A673 (cell line): ENCODE data around the gene MARK1. TPM values are rescaled to one million over a fixed set of nuclear protein-coding genes. Genes with fewer than 3 reads are reported as not detected.

Source experiments
- Bru-seq: library from RNA; stranded (reverse); fragments of 400-500 nt; gene quantifications from one replicate; lab custom pipeline; 2021; lab: Mats Ljungman, UMichigan
- BruChase-seq, 2 experiments: library from RNA; stranded (reverse); fragments of 400-500 nt; gene quantifications; one replicate each; lab custom pipeline; 2021; lab: Mats Ljungman, UMichigan
- BruUV-seq: library from RNA; stranded (reverse); fragments of 400-500 nt; replicated peaks from 2 replicates; lab custom pipeline; 2021; lab: Mats Ljungman, UMichigan
- CTCF ChIA-PET: fragments of 300-600 bp; sonication (Branson Sonifier 250); formaldehyde crosslinking; loops from one replicate; lab custom pipeline; 2022; ENCODE audit warnings: antibody characterized with exemption; lab: Charles Lee
- POLR2A ChIA-PET: fragments of 300-600 bp; sonication (Branson Sonifier 250); formaldehyde crosslinking; loops from one replicate; lab custom pipeline; 2022; ENCODE audit warnings: antibody characterized with exemption; ENCODE audit not compliant: low non-redundant PET; lab: Charles Lee
- DNase-seq: peaks from one replicate; pipeline ENCODE4 v3.0.0-alpha.2; 2015; ENCODE audit warnings: low spot score
- H3K27ac ChIP-seq: fragments of 200-600 bp; sonication (generic); 2 replicates; pipeline ENCODE4 v1.5.1; 2016; ENCODE audit warnings: mixed run types, low read depth, mild to moderate bottlenecking, mixed read lengths, antibody characterized with exemption, low read length; ENCODE audit not compliant: poor library complexity, severe bottlenecking
- H3K27me3 ChIP-seq: fragments of 200-600 bp; sonication (generic); replicated peaks from 2 replicates; pipeline ENCODE4 v1.6.1; 2017; ENCODE audit warnings: mixed run types, low read depth, mild to moderate bottlenecking, mixed read lengths, antibody characterized with exemption, low read length; ENCODE audit not compliant: insufficient read depth, poor library complexity
- H3K36me3 ChIP-seq: fragments of 200-600 bp; sonication (generic); 2 replicates; pipeline ENCODE4 v1.6.1; 2016; ENCODE audit warnings: mixed run types, mild to moderate bottlenecking, mixed read lengths, antibody characterized with exemption, low read length; ENCODE audit not compliant: insufficient read depth, poor library complexity, severe bottlenecking
- H3K4me1 ChIP-seq: fragments of 200-600 bp; sonication (generic); 2 replicates; pipeline ENCODE4 v1.6.1; 2017; ENCODE audit warnings: mixed run types, mild to moderate bottlenecking, mixed read lengths, antibody characterized with exemption, low read length; ENCODE audit not compliant: insufficient read depth, poor library complexity, severe bottlenecking
- H3K4me3 ChIP-seq: fragments of 200-600 bp; sonication (generic); 2 replicates; pipeline ENCODE4 v1.5.1; 2016; ENCODE audit warnings: low read depth, mixed run types, mild to moderate bottlenecking, mixed read lengths, low read length; ENCODE audit not compliant: poor library complexity, severe bottlenecking
- H3K9me3 ChIP-seq: fragments of 200-600 bp; sonication (generic); 2 replicates; pipeline ENCODE4 v1.6.1; 2016; ENCODE audit warnings: mixed run types, low read depth, mild to moderate bottlenecking, mixed read lengths, antibody characterized with exemption, low read length; ENCODE audit not compliant: poor library complexity, severe bottlenecking
- CTCF ChIP-seq: fragments of 300-800, 200-600 bp; sonication (generic); conservative IDR thresholded peaks from 2 replicates; pipeline ENCODE4 v1.5.1; 2017; ENCODE audit warnings: low read depth, mild to moderate bottlenecking, antibody characterized with exemption, low read length, moderate library complexity, mixed read lengths
- EZH2 ChIP-seq: fragments of 200-600 bp; sonication (generic); IDR thresholded peaks from 2 replicates; pipeline ENCODE4 v1.6.1; 2017; ENCODE audit warnings: borderline replicate concordance, low read depth, mild to moderate bottlenecking, mixed read lengths, antibody characterized with exemption, low read length; ENCODE audit not compliant: poor library complexity, severe bottlenecking
- intact Hi-C: fragments of 100-400 bp; cut with micrococcal nuclease; formaldehyde crosslinking; loops from one replicate; pipeline ENCODE4 v1.10.0; 2022; ENCODE audit not compliant: unreplicated experiment
- long read RNA-seq: library from polyadenylated mRNA; stranded (forward); transcript quantifications from one replicate; pipeline ENCODE4 v2.0.0, GENCODE V29; 2022
- total RNA-seq: library from RNA; stranded (reverse); gene quantifications from 2 replicates; pipeline ENCODE4 v1.2.3, GENCODE V29; 2021

Gene MARK1
- total RNA-seq (5.1 and 6.9 TPM in 2 replicates), Bru-seq, nascent RNA (percentile 60 among the genes with signal in this experiment), BruChase-seq, experiment 1, labeled RNA remaining after a 2-hour chase (percentile 58 among the genes with signal in this experiment), BruChase-seq, experiment 2, labeled RNA remaining after a 6-hour chase (percentile 44 among the genes with signal in this experiment)
- long read RNA-seq, full-length matches to known transcripts, result 3 of 8 reads
- long read RNA-seq, partial matches to known transcripts, result 2 of 8 reads
- long read RNA-seq, other reads (novel, unspliced or antisense), result 3 of 8 reads

DNA sequence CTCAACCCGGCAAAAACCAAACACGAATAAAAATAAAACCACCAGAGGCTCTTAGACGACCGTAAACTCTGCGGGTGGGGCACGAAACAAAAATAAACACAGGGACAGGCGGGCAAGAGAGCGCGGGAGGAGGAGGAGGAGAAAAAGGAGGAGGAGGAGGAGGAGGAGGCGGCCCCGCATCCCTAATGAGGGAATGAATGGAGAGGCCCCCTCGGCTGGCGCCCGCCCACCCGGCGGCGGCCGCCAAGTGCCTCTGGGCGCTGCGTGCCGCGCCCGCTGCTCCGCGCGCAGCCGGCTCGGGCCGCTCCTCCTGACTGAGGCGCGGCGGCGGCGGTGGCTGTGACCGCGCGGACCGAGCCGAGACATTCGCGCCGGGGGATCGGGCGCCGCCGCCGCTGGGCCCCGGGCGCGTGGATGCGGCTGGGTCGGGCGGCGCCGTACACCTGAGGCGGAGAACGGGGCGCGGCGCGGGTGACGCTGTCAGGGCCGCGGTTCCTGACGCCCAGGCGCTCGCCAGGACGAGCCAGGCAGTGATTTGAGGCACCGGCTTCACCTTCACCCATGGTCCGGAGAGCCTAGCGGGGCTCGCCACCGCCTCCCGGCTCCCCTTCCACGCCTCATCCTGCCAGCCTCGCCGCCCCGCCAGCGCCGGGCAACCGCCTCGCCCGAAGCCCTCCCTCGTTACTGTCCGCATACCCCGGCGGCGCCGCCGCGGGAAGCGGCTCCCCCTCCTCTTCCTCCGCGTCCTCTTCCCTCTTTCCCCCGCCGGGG lies at the start of gene MARK1:
MARK1 (plus strand) TSS at position 229 of the 771 bp plus-strand sequence. CDS start 687 bp downstream, outside the sequence.
- Histone ChIP-seq H3K27me3 (peaks cover 93% of the 10 kb centered on the region), H3K36me3 (no peaks in the 10 kb centered on the region), H3K9me3 (no peaks in the 10 kb centered on the region), H3K4me1 (peaks cover 4% of the 10 kb centered on the region), H3K27ac (no peak within 1 kb of the TSS), H3K4me3 (peak within 1 kb of the TSS; percentile 54)
- no TSS peak for BruUV-seq
- CTCF ChIA-PET, result no interaction called here
- POLR2A ChIA-PET, result no interaction called here
- DNase-seq, result peak; percentile 62
- intact Hi-C loops, result loop anchor here (5.0 kb wide), 2 partner anchors 106 to 231 kb away; no protein-coding TSS in a partner anchor
- TF ChIP-seq CTCF (no peak), EZH2 (no peak)

DNA sequence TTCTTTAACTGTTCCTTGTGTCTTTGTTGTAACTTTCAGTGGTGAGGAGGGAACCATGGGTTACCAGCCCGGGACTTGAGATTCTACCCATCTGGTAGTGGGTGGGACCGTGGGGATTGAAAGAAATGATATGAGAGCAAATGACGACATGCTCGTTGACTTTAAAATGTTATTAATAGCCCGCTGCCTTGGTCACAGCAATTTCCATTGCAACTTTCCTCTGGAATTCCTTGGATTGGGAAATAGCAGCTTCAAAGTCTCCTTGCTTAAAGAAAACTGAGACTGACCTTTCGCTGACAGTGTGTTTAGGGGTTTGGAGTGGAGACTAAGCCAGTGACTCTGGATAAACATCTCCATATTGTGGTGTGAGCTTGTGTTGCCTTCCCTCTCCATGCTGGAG lies 44.2 kb upstream of the MARK1 start:
- ChIA-PET POLR2A (no interaction called here), CTCF (no interaction called here)
- intact Hi-C loops, result no loop called here
- H3K27ac ChIP-seq, result no peak overlapping the region
- H3K4me1 ChIP-seq, result no peaks in the 10 kb centered on the region
- no peak overlapping the region for H3K4me3 ChIP-seq
- BruUV-seq, result no TSS peak
- no peaks in the 10 kb centered on the region for H3K36me3 ChIP-seq
- H3K27me3 ChIP-seq, result no peaks in the 10 kb centered on the region
- no peak for TF ChIP-seq EZH2
- TF ChIP-seq CTCF, result no peak
- no peak for DNase-seq
- H3K9me3 ChIP-seq, result no peaks in the 10 kb centered on the region

DNA sequence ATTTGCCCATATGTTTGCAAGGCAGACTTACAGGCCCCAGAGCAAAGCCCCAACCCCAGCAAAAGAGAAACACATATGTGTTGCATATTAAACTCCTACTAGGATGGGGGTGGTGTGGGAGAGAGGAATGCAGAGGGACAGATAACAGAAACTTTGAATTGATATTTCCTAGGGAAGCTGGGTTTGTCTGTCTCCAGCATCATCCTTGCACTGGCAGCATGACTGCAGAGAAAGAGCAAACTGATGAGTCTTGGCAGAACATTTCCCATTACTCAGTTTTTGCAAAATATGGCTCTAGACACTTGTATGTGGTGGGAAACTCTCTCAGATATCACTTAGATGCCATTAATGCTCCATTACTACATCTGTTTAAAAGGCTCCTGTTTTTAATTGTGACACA lies 43.8 kb upstream of the MARK1 start:
- H3K36me3 ChIP-seq, result no peaks in the 10 kb centered on the region
- TF ChIP-seq EZH2, result no peak
- TF ChIP-seq CTCF, result no peak
- intact Hi-C loops, result no loop called here
- no peak for DNase-seq
- H3K4me3 ChIP-seq, result no peak overlapping the region
- BruUV-seq, result no TSS peak
- H3K4me1 ChIP-seq, result no peaks in the 10 kb centered on the region
- ChIA-PET CTCF (no interaction called here), POLR2A (no interaction called here)
- H3K9me3 ChIP-seq, result no peaks in the 10 kb centered on the region
- no peak overlapping the region for H3K27ac ChIP-seq
- no peaks in the 10 kb centered on the region for H3K27me3 ChIP-seq
